D341Med (cell line): Measurements from ENCODE around the gene C5orf15.

Experiments used
- DNase-seq: peaks from one replicate; pipeline ENCODE4 v3.0.0; 2012; ENCODE audit warnings: low spot score

The C5orf15 gene

GRCh38 chr5:133921979-133922378, 46.4 kb downstream of the C5orf15 start:
- no peak for DNase-seq

GRCh38 chr5:133921069-133921468, 47.4 kb downstream of the C5orf15 start:
- DNase-seq, result no peak

GRCh38 chr5:133919148-133920136, 49.0 kb downstream of the C5orf15 start:
- no peak for DNase-seq

GRCh38 chr5:133918731-133919130, 49.7 kb downstream of the C5orf15 start:
- DNase-seq, result no peak

GRCh38 chr5:133918316-133918715, 50.1 kb downstream of the C5orf15 start:
- no peak for DNase-seq

- DNase-seq, result no peak
Measured at GRCh38 chr5:133917785-133918184, 50.6 kb downstream of the C5orf15 start.

GRCh38 chr5:133916914-133917313, 51.5 kb downstream of the C5orf15 start:
- no peak for DNase-seq

- DNase-seq, result no peak
Measured at GRCh38 chr5:133916479-133916878, 51.9 kb downstream of the C5orf15 start.

GRCh38 chr5:133914434-133914833, 54.0 kb downstream of the C5orf15 start:
- DNase-seq, result no peak

GRCh38 chr5:133913413-133914155, 54.8 kb downstream of the C5orf15 start:
- no peak for DNase-seq

- DNase-seq, result no peak
Measured at GRCh38 chr5:133912951-133913350, 55.5 kb downstream of the C5orf15 start.

- no peak for DNase-seq
Measured at GRCh38 chr5:133910571-133910970, 57.9 kb downstream of the C5orf15 start.

- DNase-seq, result no peak
Measured at GRCh38 chr5:133909603-133910002, 58.8 kb downstream of the C5orf15 start.

- DNase-seq, result no peak
Measured at GRCh38 chr5:133907075-133907474, 61.4 kb downstream of the C5orf15 start.

- DNase-seq, result no peak
Measured at GRCh38 chr5:133906303-133906702, 62.1 kb downstream of the C5orf15 start.
